Liver (tissue), 3 donors: ENCODE results near the gene LLGL2.

ENCODE experiments used
- ATF3 ChIP-seq: IDR thresholded peaks from 2 replicates; pipeline ENCODE4 v1.6.1; 2016; ENCODE audit warnings: antibody characterized with exemption
- CTCF ChIP-seq: fragments of 150-350 bp; IDR thresholded peaks from 2 replicates; pipeline ENCODE4 v1.5.1; 2017; ENCODE audit warnings: improper control_type of control experiment, low read depth, low read length; ENCODE audit not compliant: missing input control
- RAD21 ChIP-seq, 2 donors: IDR thresholded peaks; 2 replicates each; pipeline ENCODE4 v1.6.1; 2016; ENCODE audit warnings: antibody characterized with exemption in 2 of 2, mild to moderate bottlenecking in 2 of 2
- SP1 ChIP-seq: IDR thresholded peaks from 2 replicates; pipeline ENCODE4 v1.6.1; 2018; ENCODE audit warnings: antibody characterized with exemption, mild to moderate bottlenecking
- donor health status: healthy.
- donor health status: healthy.

GRCh38 chr17:75591722-75592302 is 66.3 kb downstream of the LLGL2 start:
- TF ChIP-seq ATF3 = no peak
- no peak for TF ChIP-seq RAD21 (IDR thresholded peaks at IDR 0.05)
- no peak for TF ChIP-seq CTCF
- no peak for TF ChIP-seq SP1
